Activated naive CD8-positive, alpha-beta T cell (primary cell): Measurements from ENCODE around the gene P2RY10.
"Not testable (repeated sequence)": the region's sequence is repeated elsewhere in the genome, so short reads cannot be mapped to it uniquely, and the experiment has no call there.

Experiments used
- H3K27ac Mint-ChIP-seq: one replicate; pipeline ENCODE4 v1.8.0; 2021; ENCODE audit warnings: mixed read lengths
- H3K27me3 Mint-ChIP-seq: one replicate; pipeline ENCODE4 v1.8.0; 2021; ENCODE audit warnings: mixed read lengths
- H3K36me3 Mint-ChIP-seq: one replicate; pipeline ENCODE4 v1.8.0; 2021; ENCODE audit warnings: mixed read lengths
- H3K4me1 Mint-ChIP-seq: one replicate; pipeline ENCODE4 v1.8.0; 2021; ENCODE audit warnings: low read depth, mixed read lengths
- H3K4me3 Mint-ChIP-seq: one replicate; pipeline ENCODE4 v1.8.0; 2021; ENCODE audit warnings: mild to moderate bottlenecking, mixed read lengths
- H3K9me3 Mint-ChIP-seq: one replicate; pipeline ENCODE4 v1.8.0; 2021; ENCODE audit warnings: low read depth, mixed read lengths

The P2RY10 gene

DNA sequence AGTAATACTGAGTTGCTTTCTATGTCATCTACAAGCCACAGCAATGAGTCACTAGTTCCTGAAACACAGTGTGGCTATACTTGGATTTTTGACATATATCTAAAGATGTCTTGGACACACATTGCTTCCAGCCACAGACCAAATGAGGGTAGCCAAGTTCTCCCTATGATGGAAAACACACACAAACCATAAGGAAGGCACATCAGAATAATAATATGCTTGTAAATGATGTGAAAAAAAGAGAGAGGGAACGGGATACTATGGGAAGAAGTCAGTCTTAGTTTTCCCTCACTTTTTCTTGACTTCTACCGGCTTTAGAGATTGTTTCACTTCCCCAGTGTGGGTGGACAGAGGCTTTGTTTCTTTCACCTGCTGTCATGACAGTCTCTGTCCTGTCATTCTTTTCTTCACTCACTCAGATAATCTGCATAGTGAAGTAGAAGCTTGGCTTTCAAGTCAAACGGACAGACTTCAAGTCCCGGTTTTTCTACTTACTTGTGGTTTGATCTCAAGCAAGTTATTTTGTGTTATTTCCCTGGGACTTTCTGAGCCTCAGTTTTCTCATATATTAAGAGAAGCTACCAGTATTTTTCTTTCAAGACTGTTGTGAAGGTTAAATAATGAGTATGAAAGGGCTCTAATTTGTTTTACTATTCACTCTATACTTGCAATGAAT, 34.7 kb downstream of the P2RY10 start:
- peak overlapping the region; percentile 27 for H3K4me3 Mint-ChIP-seq
- no peaks in the 10 kb centered on the region for H3K27me3 Mint-ChIP-seq
- H3K9me3 Mint-ChIP-seq = no peaks in the 10 kb centered on the region
- H3K4me1 Mint-ChIP-seq = peaks cover 11% of the 10 kb centered on the region
- peaks cover 2% of the 10 kb centered on the region for H3K36me3 Mint-ChIP-seq
- peak overlapping the region; percentile 96 for H3K27ac Mint-ChIP-seq

DNA sequence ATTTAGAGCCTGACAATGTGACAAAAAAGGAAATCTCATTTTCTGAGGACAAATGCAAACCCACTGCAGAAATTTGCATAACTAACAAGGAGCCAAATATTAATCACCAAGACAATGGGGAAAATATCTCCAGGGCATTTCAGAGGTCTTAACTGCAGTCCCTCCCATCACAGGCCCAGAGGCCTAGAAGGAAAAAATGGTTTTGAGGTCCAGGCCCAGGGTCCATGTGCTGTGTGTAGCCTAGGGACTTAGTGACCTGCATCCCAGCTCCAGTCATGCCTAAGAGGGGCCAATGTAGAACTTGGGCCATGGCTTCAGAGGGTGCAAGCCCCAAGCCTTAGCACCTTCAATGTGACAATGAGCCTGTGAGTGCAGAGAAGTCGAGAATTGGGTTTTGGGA, 44.2 kb downstream of the P2RY10 start:
- H3K27ac Mint-ChIP-seq = no peak overlapping the region
- H3K4me1 Mint-ChIP-seq = peaks cover 6% of the 10 kb centered on the region
- H3K36me3 Mint-ChIP-seq = peaks cover 14% of the 10 kb centered on the region
- no peaks in the 10 kb centered on the region for H3K27me3 Mint-ChIP-seq
- H3K4me3 Mint-ChIP-seq = no peak overlapping the region
- H3K9me3 Mint-ChIP-seq = no peaks in the 10 kb centered on the region

DNA sequence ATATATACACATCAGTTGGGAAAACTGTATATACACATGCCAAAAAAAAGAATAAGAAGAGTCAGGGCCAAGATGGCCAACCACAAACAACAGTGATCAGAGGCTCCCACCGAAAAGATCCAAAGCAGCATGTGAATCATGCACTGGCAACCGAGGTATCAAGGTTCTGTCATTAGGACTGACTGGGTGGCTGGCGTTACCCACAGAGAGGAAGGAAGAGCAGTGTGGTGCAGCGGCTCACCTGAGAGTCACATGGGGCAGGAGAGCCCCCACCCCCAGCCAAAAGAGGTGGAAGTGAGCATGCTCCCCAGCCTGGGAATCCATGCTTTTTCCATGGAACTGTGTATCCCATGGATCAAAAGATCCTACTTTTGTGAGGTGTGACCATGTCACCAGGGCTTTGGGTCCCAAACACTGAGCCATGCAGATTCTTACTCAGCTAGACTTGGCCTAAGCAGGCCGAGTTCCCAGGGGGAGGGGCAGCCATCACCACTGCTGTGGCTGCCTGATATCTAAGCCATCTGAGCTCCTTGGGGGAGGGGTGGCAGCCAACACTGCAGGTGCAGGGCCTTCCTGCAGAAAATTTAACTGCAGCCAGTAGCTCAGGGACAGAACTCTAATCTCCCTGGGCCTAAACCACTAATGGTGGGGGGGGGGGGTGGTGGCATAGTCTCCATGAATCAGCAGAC, 52.8 kb downstream of the P2RY10 start:
- Mint-ChIP-seq H3K27ac (no peak overlapping the region), H3K4me3 (peak overlapping the region; percentile 42), H3K4me1 (peaks cover 7% of the 10 kb centered on the region), H3K27me3 (no peaks in the 10 kb centered on the region), H3K9me3 (no peaks in the 10 kb centered on the region), H3K36me3 (peaks cover 4% of the 10 kb centered on the region)

DNA sequence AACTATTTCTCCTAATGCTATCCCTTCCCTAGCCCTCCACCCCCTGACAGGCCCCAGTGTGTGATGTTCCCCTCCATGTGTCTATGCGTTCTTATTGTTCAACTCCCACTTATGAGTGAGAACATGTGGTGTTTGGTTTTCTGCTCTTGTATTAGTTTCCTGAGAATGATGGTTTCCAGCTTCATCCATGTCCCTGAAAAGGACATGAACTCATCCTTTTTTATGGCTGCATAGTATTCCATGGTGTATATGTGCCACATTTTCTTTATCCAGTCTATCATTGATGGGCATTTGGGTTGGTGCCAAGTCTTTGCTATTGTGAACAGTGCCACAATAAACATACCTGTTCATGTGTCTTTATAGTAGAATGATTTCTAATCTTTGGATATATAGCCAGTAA, 62.3 kb downstream of the P2RY10 start:
- not testable (repeated sequence) for H3K4me1 Mint-ChIP-seq, H3K27ac Mint-ChIP-seq, H3K27me3 Mint-ChIP-seq, H3K9me3 Mint-ChIP-seq, H3K4me3 Mint-ChIP-seq
- H3K36me3 Mint-ChIP-seq = peaks cover 12% of the 10 kb centered on the region
